ENCODE results near the gene KCNK16. TPM values are rescaled to one million over a fixed set of nuclear protein-coding genes. Genes with fewer than 3 reads are reported as not detected.

KCNK16 gene
- total and polyA plus RNA-seq, 10 of the 15 experiments (the other 5 are each of a cell fraction or from before 2014, with no cell fraction given) = not detected

GRCh38 chr6:39339096-39339867 is 16.8 kb upstream of the KCNK16 start (continued):
- no peak for TF ChIP-seq EP300 (IDR thresholded peaks at IDR 0.05; ENCODE audit: borderline replicate concordance in 1 of 2, control insufficient read depth in 1 of 2, low read depth in 2 of 2, low read length in 2 of 2)
- TF ChIP-seq BCLAF1 (IDR thresholded peaks at IDR 0.05) = no peak
- no peak for TF ChIP-seq EZH2 (IDR thresholded peaks at IDR 0.05; ENCODE audit: borderline replicate concordance, control insufficient read depth, low read depth, low read length)

DNA sequence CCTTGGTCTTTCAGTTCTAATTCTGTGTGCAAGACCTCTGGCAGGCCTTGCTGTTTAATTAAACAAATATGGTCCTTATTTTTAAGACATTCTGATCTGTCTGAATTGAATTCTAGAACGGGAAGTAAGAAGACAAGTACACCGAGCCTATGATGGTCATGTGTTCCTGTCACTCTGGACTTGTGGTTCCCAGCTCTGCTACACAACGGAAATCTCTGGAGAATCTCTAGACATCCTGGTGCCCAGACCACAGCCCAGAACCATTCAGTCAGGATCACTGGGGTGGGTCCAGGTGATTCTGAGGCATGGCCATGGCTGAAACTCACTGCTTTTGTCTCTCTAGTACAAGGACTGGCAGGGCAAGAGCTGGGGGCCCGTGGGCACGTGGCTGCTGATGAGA is 15.9 kb upstream of the KCNK16 start:
- CTCF ChIA-PET = interaction anchor here (4.1 kb wide), 1 partner anchor 11 kb away, joined by 14 read pairs; no protein-coding TSS in a partner anchor
- BruUV-seq (replicated peaks) = no TSS peak
- no peak for DNase-seq (ENCODE audit: low read depth, low spot score)
- Histone ChIP-seq H2AFZ (ENCODE audit: control insufficient read depth, low read depth, low read length) (no peak overlapping the region), H4K20me1 (ENCODE audit: control insufficient read depth, insufficient read depth) (no peaks in the 10 kb centered on the region), H3K9me3 (replicated peaks; ENCODE audit: control insufficient read depth, insufficient read depth, low read length) (no peaks in the 10 kb centered on the region), H3K4me1 (ENCODE audit: control insufficient read depth, insufficient read depth, low read length) (peaks cover 13% of the 10 kb centered on the region), H3K36me3 (ENCODE audit: control insufficient read depth in 2 of 2, insufficient read depth in 2 of 2, low read length in 1 of 2) (no peaks in the 10 kb centered on the region), H3K9ac (ENCODE audit: control insufficient read depth, insufficient read depth, low read length) (no peak overlapping the region), H3K4me3 (no peak overlapping the region), H3K27ac (ENCODE audit: control insufficient read depth, insufficient read depth) (no peak overlapping the region), H3K27me3 (replicated peaks in 1 of 2; ENCODE audit: control insufficient read depth in 2 of 2, insufficient read depth in 2 of 2, low read length in 1 of 2) (no peaks in the 10 kb centered on the region), H3K79me2 (ENCODE audit: control insufficient read depth, insufficient read depth, low read length) (no peaks in the 10 kb centered on the region), H3K4me2 (ENCODE audit: control insufficient read depth, insufficient read depth) (no peak overlapping the region)
- RAD21 ChIA-PET (ENCODE audit: unreplicated experiment) = no interaction called here
- TF ChIP-seq, protein P1, sequence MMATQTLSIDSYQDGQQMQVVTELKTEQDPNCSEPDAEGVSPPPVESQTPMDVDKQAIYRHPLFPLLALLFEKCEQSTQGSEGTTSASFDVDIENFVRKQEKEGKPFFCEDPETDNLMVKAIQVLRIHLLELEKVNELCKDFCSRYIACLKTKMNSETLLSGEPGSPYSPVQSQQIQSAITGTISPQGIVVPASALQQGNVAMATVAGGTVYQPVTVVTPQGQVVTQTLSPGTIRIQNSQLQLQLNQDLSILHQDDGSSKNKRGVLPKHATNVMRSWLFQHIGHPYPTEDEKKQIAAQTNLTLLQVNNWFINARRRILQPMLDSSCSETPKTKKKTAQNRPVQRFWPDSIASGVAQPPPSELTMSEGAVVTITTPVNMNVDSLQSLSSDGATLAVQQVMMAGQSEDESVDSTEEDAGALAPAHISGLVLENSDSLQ (IDR thresholded peaks at IDR 0.05) = peak; percentile 33; the same call in 1 of the 2 replicates
- TF ChIP-seq ZBED1 (IDR thresholded peaks at IDR 0.05; ENCODE audit: borderline replicate concordance) (no peak), SMARCA5 (IDR thresholded peaks at IDR 0.05) (no peak), TCF12 (IDR thresholded peaks at IDR 0.05; ENCODE audit: low read depth, low read length) (no peak), FOXK2 (IDR thresholded peaks at IDR 0.05) (no peak)
- FAIRE-seq = no peak
- 0% methylated on average over 5 of the region's 5 CpGs for WGBS (ENCODE audit: insufficient coverage, insufficient replicate concordance, low lambda C conversion rate, missing lambda C conversion rate)
- SMC1A ChIA-PET (ENCODE audit: uncharacterized antibody, unreplicated experiment) = no interaction called here
- POLR2A ChIA-PET = no interaction called here
- intact Hi-C loops (cut with micrococcal nuclease; ENCODE audit: unreplicated experiment) = no loop called here
- no peak for ATAC-seq
- in situ Hi-C loops (cut with MboI) = no loop called here

Data from GM12878 (cell line).